ENCODE measurements around the gene SNAPC4. TPM values are rescaled to one million over a fixed set of nuclear protein-coding genes. Genes with fewer than 3 reads are reported as not detected.

SNAPC4 gene
- total and polyA plus RNA-seq, 9 of the 15 experiments (the other 6 are each of a cell fraction or from before 2014, with no cell fraction given) = 0.21 to 21.8 (median 8.8) TPM

GRCh38 chr9:136416427-136416826 lies 16.5 kb upstream of the SNAPC4 start:
- ATAC-seq = no peak
- Histone ChIP-seq H3K9me3 (replicated peaks; ENCODE audit: control insufficient read depth, insufficient read depth, low read depth, low read length) (no peaks in the 10 kb centered on the region; the same call in 1 of the 2 replicates), H3K9me1 (ENCODE audit: control insufficient read depth, insufficient read depth, low read length) (no peaks in the 10 kb centered on the region), H3K4me1 (replicated peaks in 1 of 2; ENCODE audit: control insufficient read depth in 2 of 2, insufficient read depth in 2 of 2, low read length in 2 of 2) (peaks cover 6 to 8% of the 10 kb centered on the region in 2 experiments; a peak in 4 of 5 replicates), H3K79me2 (ENCODE audit: control insufficient read depth, insufficient read depth, low read length) (peaks cover 32% of the 10 kb centered on the region), H3K4me3 (no peak overlapping the region), H2AFZ (ENCODE audit: low read depth, low read length) (no peak overlapping the region), H3K4me2 (ENCODE audit: insufficient read depth, low read length) (no peak overlapping the region), H3K36me3 (ENCODE audit: control insufficient read depth, insufficient read depth, low read length) (peaks cover 96% of the 10 kb centered on the region), H4K20me1 (replicated peaks; ENCODE audit: control insufficient read depth, insufficient read depth, low read length) (no peaks in the 10 kb centered on the region; the same call in none of the 2 replicates), H3K27ac (ENCODE audit: extremely low read depth, low read depth, low read length) (no peak overlapping the region), H3K27me3 (ENCODE audit: control insufficient read depth in 2 of 2, insufficient read depth in 2 of 2, low read length in 2 of 2) (no peaks in the 10 kb centered on the region), H3K9ac (ENCODE audit: insufficient read depth in 1 of 2, low read depth in 2 of 2, low read length in 2 of 2) (no peak overlapping the region; a peak in 1 of 4 replicates)
- no peak for DNase-seq (ENCODE audit: extremely low read depth in 1 of 4, low spot score in 3 of 4)
- intact Hi-C loops (cut with micrococcal nuclease) (no loop called here), in situ Hi-C loops (cut with MboI) (no loop called here)
- FAIRE-seq = no peak
- 96% methylated on average over 8 of the region's 8 CpGs for WGBS (ENCODE audit: insufficient coverage, low coverage, missing lambda C conversion rate)
- no TSS peak for BruUV-seq (replicated peaks)
- POLR2A ChIA-PET = interaction anchor here (1.5 kb wide), 1 partner anchor 14 kb away, joined by 3 read pairs; no protein-coding TSS in a partner anchor
- CTCF ChIA-PET (ENCODE audit: low intra/inter-chr PET ratio) = no interaction called here
- TF ChIP-seq MBD2 (IDR thresholded peaks at IDR 0.05; ENCODE audit: borderline replicate concordance, low read depth) = no peak
- no peak for TF ChIP-seq ASH1L (IDR thresholded peaks at IDR 0.05; ENCODE audit: borderline replicate concordance, low read depth, partially characterized antibody)
- no peak for TF ChIP-seq ZNF511 (CRISPR knock-in tag; IDR thresholded peaks at IDR 0.05)
- TF ChIP-seq LARP7 (IDR thresholded peaks at IDR 0.05) = no peak
- TF ChIP-seq SLC30A9 (CRISPR knock-in tag; IDR thresholded peaks at IDR 0.05) = no peak
- no peak for TF ChIP-seq TAL1 (IDR thresholded peaks at IDR 0.05)
- TF ChIP-seq TAF7 (tag; IDR thresholded peaks at IDR 0.05) = no peak
- no peak for TF ChIP-seq ZFP36 (IDR thresholded peaks at IDR 0.05; ENCODE audit: low read depth, low read length, partially characterized antibody)
- TF ChIP-seq U2AF1 (optimal IDR thresholded peaks at IDR 0.05; ENCODE audit: low read depth, low read length) = no peak
- TF ChIP-seq CHD7 (IDR thresholded peaks at IDR 0.05; ENCODE audit: low read depth, low read length) = no peak
- TF ChIP-seq CREB5 (CRISPR knock-in tag; IDR thresholded peaks at IDR 0.05) = no peak
